SH-SY5Y (cell line): ENCODE measurements around the gene CNR1.

Source experiments
- GATA2 ChIP-seq: IDR thresholded peaks from 2 replicates; pipeline ENCODE4 v1.6.1; 2011; ENCODE audit warnings: mild to moderate bottlenecking, low read depth, low read length
- GATA3 ChIP-seq: IDR thresholded peaks from 2 replicates; pipeline ENCODE4 v1.6.1; 2011; ENCODE audit warnings: low read depth, mild to moderate bottlenecking, low read length, moderate library complexity

DNA sequence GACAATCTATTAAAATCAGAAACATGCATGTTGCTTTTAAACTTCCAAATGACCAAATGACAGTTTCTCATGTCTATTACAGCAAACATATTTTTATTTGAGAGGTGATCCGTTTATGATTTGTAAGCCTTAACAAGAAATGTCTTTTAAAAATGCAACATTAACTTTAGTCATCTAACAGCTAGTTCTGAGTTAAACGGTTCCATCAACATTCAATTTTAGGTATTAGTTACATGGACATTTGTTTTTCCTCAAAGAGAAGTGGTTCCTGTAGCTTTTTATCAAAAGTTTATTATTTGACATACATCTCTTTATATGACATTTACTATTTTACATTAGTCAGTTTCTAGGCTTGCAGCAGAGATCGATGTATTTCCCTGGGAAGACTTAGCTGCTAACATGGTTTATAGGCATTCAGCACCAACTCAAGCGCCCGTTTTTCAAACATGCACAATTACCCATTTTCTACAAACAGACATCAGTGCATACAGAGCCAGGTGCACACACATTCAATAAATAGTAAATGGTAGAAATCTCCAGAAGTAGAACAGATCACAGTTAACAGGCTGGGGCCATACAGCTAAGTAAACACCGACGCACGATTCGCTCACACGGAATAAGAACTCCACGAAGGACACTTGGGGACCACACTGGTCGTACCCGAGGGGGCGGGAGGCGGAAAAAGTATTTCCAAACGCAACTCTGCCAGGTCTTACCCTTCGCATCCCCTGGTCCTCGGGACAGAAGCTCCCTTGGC is 882 bp downstream of the CNR1 start:
- TF ChIP-seq GATA3 (no peak), GATA2 (no peak)
